HCT116 (cell line): ENCODE measurements around the gene DNM2.

Source experiments
- CBX3 ChIP-seq: IDR thresholded peaks from 2 replicates; pipeline ENCODE4 v1.6.1; 2012; ENCODE audit warnings: low read depth
- CEBPB ChIP-seq: IDR thresholded peaks from 2 replicates; pipeline ENCODE4 v1.6.1; 2012; ENCODE audit warnings: low read depth
- CTCF ChIP-seq, 3 experiments: fragments of 200-600 bp in 1 of 3; sonication (generic) in 1 of 3; IDR thresholded peaks in 2 of 3; conservative IDR thresholded peaks in 1 of 3; 2 replicates each; pipeline ENCODE4 v1.5.1; 2012 to 2017; ENCODE audit warnings: low read depth in 2 of 3, low read length in 2 of 3, antibody characterized with exemption in 1 of 3, borderline replicate concordance in 1 of 3, control low read depth in 1 of 3, mild to moderate bottlenecking in 1 of 3, mixed read lengths in 1 of 3, mixed run types in 1 of 3, moderate library complexity in 1 of 3; ENCODE audit not compliant: insufficient read depth in 1 of 3
- EZH2 ChIP-seq: fragments of 200-600 bp; sonication (generic); IDR thresholded peaks from 2 replicates; pipeline ENCODE4 v1.6.1; 2017; ENCODE audit warnings: antibody characterized with exemption, mixed run types
- POLR2A ChIP-seq: IDR thresholded peaks from 2 replicates; pipeline ENCODE4 v1.7.0; 2011; ENCODE audit warnings: borderline replicate concordance; ENCODE audit not compliant: insufficient read depth, insufficient read length; ENCODE audit errors: extremely low read depth
- POLR2AphosphoS5 ChIP-seq: IDR thresholded peaks from 2 replicates; pipeline ENCODE4 v1.6.1; 2011; ENCODE audit warnings: mild to moderate bottlenecking, low read depth, low read length, moderate library complexity
- RAD21 ChIP-seq: IDR thresholded peaks from 2 replicates; pipeline ENCODE4 v1.6.1; 2012; ENCODE audit warnings: low read depth, mild to moderate bottlenecking
- ZBTB33 ChIP-seq: IDR thresholded peaks from 2 replicates; pipeline ENCODE4 v1.6.1; 2011; ENCODE audit warnings: mild to moderate bottlenecking, low read length, moderate library complexity; ENCODE audit not compliant: insufficient replicate concordance; ENCODE audit errors: extremely low read depth
- ZFX ChIP-seq: fragments of 450-650 bp; IDR thresholded peaks from 2 replicates; pipeline ENCODE4 v1.6.1; 2017
- ZNF274 ChIP-seq: fragments of 200-500 bp; sonication (Bioruptor generic); IDR thresholded peaks from 2 replicates; pipeline ENCODE4 v1.6.1; 2014; ENCODE audit warnings: mild to moderate bottlenecking, low read depth, low read length, inconsistent platforms
- TF ChIP-seq, protein P1 (sequence below): IDR thresholded peaks from 2 replicates; pipeline ENCODE4 v1.6.1; 2012; ENCODE audit warnings: low read depth
- TF ChIP-seq, protein P2 (sequence below): IDR thresholded peaks from 2 replicates; pipeline ENCODE4 v1.6.1; 2012

DNA sequence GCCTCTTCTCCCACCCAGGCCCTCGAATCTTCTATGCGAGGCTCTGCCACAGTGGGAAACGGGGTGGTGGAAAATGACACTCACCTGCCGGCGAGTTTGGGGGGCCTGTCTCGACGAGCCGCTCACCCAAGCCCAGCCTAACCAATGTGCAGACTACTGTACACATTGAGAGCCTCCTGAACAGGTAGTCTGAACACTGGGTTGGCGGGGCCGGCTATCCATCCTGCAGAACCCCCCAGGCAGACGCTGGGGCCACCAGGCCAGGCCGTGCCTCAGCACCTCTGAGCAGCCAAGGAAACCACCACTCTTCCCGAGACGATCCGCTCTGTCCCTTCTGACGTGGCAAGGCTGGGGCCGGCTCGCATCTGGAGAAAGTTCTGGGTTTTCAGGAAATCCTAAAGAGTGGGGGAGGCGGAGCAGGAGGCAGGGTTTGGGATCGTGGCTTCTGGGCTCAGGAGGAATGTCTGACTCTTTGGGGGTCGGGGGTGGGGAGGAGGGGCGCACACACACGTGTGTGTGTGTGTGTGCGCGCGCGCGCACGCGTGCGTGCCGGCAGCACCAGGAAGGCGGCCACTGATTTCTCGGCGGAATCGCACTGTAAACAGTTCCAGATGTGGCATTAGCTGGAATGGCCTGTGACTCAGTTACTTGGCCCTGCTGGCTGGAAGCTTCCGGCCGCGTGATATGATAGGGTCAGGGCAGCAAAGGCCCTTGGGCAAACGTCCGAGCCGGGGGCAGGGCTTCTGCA is 99.6 kb downstream of the DNM2 start:
- TF ChIP-seq POLR2A (no peak), CTCF (IDR thresholded peaks at IDR 0.05 in 2 of 3, conservative IDR thresholded peaks at IDR 0.05 in 1 of 3; ENCODE audit: borderline replicate concordance in 1 of 3, insufficient read depth in 1 of 3, low read depth in 2 of 3, low read length in 2 of 3) (no peak), EZH2 (no peak), ZBTB33 (no peak), POLR2AphosphoS5 (no peak), CBX3 (no peak), CEBPB (no peak), RAD21 (no peak), ZFX (no peak), ZNF274 (no peak)
- TF ChIP-seq, protein P1, sequence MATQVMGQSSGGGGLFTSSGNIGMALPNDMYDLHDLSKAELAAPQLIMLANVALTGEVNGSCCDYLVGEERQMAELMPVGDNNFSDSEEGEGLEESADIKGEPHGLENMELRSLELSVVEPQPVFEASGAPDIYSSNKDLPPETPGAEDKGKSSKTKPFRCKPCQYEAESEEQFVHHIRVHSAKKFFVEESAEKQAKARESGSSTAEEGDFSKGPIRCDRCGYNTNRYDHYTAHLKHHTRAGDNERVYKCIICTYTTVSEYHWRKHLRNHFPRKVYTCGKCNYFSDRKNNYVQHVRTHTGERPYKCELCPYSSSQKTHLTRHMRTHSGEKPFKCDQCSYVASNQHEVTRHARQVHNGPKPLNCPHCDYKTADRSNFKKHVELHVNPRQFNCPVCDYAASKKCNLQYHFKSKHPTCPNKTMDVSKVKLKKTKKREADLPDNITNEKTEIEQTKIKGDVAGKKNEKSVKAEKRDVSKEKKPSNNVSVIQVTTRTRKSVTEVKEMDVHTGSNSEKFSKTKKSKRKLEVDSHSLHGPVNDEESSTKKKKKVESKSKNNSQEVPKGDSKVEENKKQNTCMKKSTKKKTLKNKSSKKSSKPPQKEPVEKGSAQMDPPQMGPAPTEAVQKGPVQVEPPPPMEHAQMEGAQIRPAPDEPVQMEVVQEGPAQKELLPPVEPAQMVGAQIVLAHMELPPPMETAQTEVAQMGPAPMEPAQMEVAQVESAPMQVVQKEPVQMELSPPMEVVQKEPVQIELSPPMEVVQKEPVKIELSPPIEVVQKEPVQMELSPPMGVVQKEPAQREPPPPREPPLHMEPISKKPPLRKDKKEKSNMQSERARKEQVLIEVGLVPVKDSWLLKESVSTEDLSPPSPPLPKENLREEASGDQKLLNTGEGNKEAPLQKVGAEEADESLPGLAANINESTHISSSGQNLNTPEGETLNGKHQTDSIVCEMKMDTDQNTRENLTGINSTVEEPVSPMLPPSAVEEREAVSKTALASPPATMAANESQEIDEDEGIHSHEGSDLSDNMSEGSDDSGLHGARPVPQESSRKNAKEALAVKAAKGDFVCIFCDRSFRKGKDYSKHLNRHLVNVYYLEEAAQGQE: no peak
- TF ChIP-seq, protein P2, sequence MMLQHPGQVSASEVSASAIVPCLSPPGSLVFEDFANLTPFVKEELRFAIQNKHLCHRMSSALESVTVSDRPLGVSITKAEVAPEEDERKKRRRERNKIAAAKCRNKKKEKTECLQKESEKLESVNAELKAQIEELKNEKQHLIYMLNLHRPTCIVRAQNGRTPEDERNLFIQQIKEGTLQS: no peak
